ENCODE measurements around the gene CRNN.

The CRNN gene

DNA sequence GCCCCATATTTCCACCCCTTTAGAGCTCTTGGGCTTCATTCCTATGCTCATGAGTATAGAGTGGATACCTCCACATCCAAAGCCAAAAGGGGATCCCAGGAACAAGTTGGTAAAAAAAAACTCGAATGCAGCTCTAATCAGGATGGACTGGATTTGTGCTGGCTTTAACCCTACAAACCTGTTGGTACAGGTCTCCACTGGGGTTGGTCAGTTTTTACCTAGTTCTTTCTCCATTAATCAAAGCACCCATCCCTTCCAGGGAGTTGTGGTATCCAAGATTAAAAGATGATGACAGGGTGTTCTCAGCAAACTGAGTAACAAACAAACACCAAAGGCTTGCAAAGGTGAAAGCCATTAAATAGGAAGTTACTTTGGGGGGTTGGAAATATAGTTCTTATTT is 5.9 kb upstream of the CRNN start:
- no peak for DNase-seq (ENCODE audit: low read depth in 3 of 3)

- no peak for DNase-seq (ENCODE audit: low read depth in 3 of 3)
These were observed 1.6 kb upstream of the CRNN start for GRCh38 chr1:152415454-152416227.

DNA sequence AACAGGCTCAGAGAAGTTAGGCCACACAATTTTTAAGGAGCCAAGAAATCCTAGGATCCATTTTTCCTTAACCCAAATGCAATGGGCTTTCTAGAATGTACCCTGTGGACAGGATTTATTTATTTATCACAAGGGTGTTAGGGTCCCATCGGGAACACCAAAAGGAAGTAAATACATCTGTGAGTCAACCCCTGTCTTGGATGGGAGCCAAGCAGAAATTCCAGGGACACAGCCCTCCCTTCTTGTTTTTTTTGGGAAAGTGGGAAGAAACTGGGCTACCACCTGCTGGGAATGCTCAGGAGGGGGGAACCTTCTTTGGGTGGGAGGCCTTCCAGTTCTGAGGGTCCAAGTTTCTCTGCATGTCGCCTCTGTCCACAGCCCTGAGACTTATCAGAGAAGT is 1.3 kb downstream of the CRNN start:
- DNase-seq (ENCODE audit: low read depth in 3 of 3), result no peak

GRCh38 chr1:152411134-152411533 is 2.9 kb downstream of the CRNN start:
- DNase-seq (ENCODE audit: low read depth in 3 of 3), result no peak

- DNase-seq (ENCODE audit: low read depth in 3 of 3), result no peak
These were observed 3.5 kb downstream of the CRNN start for GRCh38 chr1:152410599-152410998.

- DNase-seq (ENCODE audit: low read depth in 3 of 3), result no peak
These were observed 4.0 kb downstream of the CRNN start for GRCh38 chr1:152410028-152410427.

DNA sequence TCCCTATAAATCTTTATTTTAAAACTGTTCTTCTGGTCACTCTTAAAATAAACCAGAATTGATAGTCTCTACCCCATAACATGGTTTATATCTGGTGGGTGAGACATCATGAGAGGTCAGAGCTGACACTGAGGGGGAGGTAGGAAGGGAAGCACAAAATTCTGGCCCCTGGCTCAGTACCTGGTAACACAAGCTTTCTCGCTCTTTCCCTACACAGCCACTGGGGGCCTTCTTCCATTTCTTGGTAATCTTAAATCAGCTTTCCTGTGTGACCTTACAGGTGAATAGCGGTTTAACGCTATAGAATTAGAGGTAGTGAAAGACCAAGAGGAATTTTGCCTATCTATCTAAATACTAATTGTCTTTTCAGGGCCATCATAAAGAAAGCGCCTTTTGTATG is 5.4 kb downstream of the CRNN start:
- DNase-seq (ENCODE audit: low read depth in 3 of 3), result no peak

GRCh38 chr1:152398812-152399698 is 15.0 kb downstream of the CRNN start:
- peak in 1 of 3 experiments; percentile 2 for DNase-seq (ENCODE audit: low read depth in 3 of 3)

DNA sequence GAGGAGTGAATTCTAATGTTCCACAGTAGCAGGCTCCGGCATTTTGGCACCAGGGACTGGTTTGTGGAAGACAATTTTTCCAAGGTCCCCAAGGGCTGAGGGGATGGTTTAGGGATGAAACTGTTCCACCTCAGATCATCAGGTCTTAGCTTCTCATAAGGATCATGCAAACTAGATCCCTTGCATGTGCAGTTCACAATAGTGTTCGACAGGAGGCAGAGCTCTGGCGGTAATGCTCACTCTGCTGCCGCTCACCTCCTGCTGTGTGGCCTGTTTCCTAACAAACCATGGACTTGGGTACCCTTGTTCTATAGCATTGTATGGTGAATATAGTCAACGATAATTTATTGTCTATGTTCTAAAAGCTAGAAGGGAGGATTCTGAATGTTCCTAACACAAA is 16.6 kb downstream of the CRNN start:
- no peak for DNase-seq (ENCODE audit: low read depth in 3 of 3)

GRCh38 chr1:152394151-152394550 is 19.9 kb downstream of the CRNN start:
- DNase-seq (ENCODE audit: low read depth in 3 of 3), result no peak

GRCh38 chr1:152392909-152393308 is 21.2 kb downstream of the CRNN start:
- no peak for DNase-seq (ENCODE audit: low read depth in 3 of 3)

- DNase-seq (ENCODE audit: low read depth in 3 of 3), result no peak
These were observed 25.2 kb downstream of the CRNN start for GRCh38 chr1:152388889-152389288.

- no peak for DNase-seq (ENCODE audit: low read depth in 3 of 3)
These were observed 27.1 kb downstream of the CRNN start for GRCh38 chr1:152386940-152387339.

DNA sequence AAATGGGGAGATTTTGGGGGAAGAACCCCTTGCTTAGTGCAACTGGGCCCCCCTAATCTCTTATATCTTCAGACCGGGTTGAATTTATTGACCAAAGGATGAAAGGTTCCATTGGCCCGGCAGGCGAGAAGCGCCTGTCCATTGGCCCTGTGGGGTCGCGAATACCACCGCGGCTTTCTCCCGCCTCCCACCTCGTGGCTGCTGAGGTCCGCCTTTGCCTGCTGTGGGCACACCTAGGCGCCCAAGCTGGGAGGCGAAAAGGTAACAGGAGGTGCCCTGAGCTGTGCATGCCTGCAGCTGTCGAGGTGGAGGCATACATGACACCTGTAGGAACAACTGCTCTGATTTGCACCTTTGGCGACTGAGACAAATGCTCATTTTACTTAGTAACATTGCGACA is 33.1 kb downstream of the CRNN start:
- DNase-seq (ENCODE audit: low read depth in 3 of 3), result no peak

DNA sequence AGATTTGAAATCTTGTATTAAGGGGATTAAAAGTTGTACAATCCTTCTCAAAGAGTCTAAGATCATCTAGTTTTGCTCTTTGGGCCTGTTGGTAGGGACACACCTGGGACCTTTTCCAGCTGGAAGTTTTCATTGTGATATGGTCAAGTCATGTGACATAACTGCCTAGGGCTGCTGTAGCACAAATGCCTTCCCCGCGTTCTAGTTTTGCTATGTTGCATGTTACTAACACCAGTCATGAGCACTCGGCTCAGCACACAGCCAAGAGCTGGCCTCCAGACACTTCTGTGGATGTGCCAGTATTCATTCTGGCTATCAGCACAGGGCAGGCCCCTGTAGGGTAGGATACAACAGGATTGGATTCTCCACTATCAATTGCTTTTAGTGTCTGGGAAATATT is 39.6 kb downstream of the CRNN start:
- no peak for DNase-seq (ENCODE audit: low read depth in 3 of 3)

DNA sequence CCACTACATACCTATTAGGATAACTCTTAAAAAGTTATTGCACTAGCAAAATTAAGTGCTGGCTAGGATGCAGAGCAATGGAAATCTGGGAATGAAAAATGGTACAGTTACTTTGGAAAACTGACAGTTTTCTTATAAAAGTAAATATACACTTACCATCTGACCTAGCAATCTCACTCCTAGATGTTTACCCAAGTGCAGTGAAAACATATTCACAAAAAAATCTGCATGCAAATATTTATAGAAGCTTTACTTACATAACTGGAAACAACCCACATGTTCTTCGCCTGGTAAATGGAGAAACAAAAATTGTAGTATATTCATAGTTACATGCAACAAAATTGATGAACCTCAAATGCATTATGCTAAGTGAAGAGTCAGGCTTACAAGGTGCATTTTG is 41.4 kb downstream of the CRNN start:
- no peak for DNase-seq (ENCODE audit: low read depth in 3 of 3)

GRCh38 chr1:152367436-152367835 is 46.6 kb downstream of the CRNN start:
- no peak for DNase-seq (ENCODE audit: low read depth in 3 of 3)

DNA sequence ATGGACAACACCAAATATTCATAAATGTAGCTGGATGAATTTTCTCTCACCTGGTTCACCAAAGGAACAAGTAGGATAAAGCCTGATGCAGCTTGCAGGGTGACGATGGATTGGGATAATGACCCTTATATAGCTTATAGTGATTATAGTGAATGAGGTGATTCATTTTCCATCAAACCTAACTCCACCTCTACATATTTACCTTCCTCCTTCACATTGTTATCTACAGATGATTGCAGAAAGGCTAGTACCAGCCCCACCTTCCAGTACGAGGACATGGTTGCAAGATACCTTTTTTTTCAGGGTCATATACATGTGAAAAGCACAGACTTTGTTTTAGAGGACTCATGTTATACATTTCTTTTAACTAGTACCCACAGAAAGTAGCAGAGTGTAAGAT is 54.2 kb downstream of the CRNN start, which contains the start of gene FLG2:
Gene FLG2 (minus strand): TSS at position 101 of the 400 bp plus-strand sequence. CDS start 1,122 bp downstream, outside the sequence.
- no peak for DNase-seq (ENCODE audit: low read depth in 3 of 3)
